ENCODE results near the gene ATP9A. TPM values are rescaled to one million over a fixed set of nuclear protein-coding genes. Genes with fewer than 3 reads are reported as not detected.

ATP9A gene
- total RNA-seq, 1 donor from 2014 or later = 18.2 TPM

- H3K4me3 Mint-ChIP-seq = no peak overlapping the region
- H3K4me1 ChIP-seq = no peaks in the 10 kb centered on the region
- no peak overlapping the region for H3K4me2 ChIP-seq
- TF ChIP-seq, protein P1, sequence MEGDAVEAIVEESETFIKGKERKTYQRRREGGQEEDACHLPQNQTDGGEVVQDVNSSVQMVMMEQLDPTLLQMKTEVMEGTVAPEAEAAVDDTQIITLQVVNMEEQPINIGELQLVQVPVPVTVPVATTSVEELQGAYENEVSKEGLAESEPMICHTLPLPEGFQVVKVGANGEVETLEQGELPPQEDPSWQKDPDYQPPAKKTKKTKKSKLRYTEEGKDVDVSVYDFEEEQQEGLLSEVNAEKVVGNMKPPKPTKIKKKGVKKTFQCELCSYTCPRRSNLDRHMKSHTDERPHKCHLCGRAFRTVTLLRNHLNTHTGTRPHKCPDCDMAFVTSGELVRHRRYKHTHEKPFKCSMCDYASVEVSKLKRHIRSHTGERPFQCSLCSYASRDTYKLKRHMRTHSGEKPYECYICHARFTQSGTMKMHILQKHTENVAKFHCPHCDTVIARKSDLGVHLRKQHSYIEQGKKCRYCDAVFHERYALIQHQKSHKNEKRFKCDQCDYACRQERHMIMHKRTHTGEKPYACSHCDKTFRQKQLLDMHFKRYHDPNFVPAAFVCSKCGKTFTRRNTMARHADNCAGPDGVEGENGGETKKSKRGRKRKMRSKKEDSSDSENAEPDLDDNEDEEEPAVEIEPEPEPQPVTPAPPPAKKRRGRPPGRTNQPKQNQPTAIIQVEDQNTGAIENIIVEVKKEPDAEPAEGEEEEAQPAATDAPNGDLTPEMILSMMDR (IDR thresholded peaks at IDR 0.05) = no peak
- TF ChIP-seq EZH2phosphoT487 (IDR thresholded peaks at IDR 0.05) (no peak), EZH2 (IDR thresholded peaks at IDR 0.05) (no peak)
- H3K27me3 ChIP-seq = no peaks in the 10 kb centered on the region
- no peaks in the 10 kb centered on the region for H4K20me1 ChIP-seq (ENCODE audit: low read depth)
- H3K27ac ChIP-seq = no peak overlapping the region
- no peak overlapping the region for H3K4me3 ChIP-seq
- no peaks in the 10 kb centered on the region for H3K36me3 ChIP-seq
- no peaks in the 10 kb centered on the region for H3K9me3 ChIP-seq (ENCODE audit: low read depth)
- no peaks in the 10 kb centered on the region for H3K36me3 Mint-ChIP-seq
- no peak overlapping the region for H2AFZ ChIP-seq (replicated peaks)
- no peak overlapping the region for H3K27ac Mint-ChIP-seq
- H3K79me2 ChIP-seq (ENCODE audit: low read depth) = no peaks in the 10 kb centered on the region
- no peak for DNase-seq (ENCODE audit: low spot score)
- H3K9ac ChIP-seq = no peak overlapping the region
- H3F3A ChIP-seq (ENCODE audit: low read depth) = no peaks in the 10 kb centered on the region
- H3K9me3 Mint-ChIP-seq = no peaks in the 10 kb centered on the region
- H3K27me3 Mint-ChIP-seq (ENCODE audit: insufficient read depth, low read depth) = no peaks in the 10 kb centered on the region
- H3K4me1 Mint-ChIP-seq = no peaks in the 10 kb centered on the region
Observed at GRCh38 chr20:51634877-51635276, 133.3 kb downstream of the ATP9A start.

GRCh38 chr20:51634257-51634656 is 133.9 kb downstream of the ATP9A start:
- Histone ChIP-seq H3K27ac (no peak overlapping the region), H3K79me2 (ENCODE audit: low read depth) (no peaks in the 10 kb centered on the region), H3K9me3 (ENCODE audit: low read depth) (no peaks in the 10 kb centered on the region), H3K27me3 (no peaks in the 10 kb centered on the region), H4K20me1 (ENCODE audit: low read depth) (no peaks in the 10 kb centered on the region), H3K4me3 (no peak overlapping the region), H3K9ac (no peak overlapping the region), H3F3A (ENCODE audit: low read depth) (no peaks in the 10 kb centered on the region), H3K36me3 (no peaks in the 10 kb centered on the region), H3K4me1 (no peaks in the 10 kb centered on the region), H2AFZ (replicated peaks) (no peak overlapping the region), H3K4me2 (no peak overlapping the region)
- H3K9me3 Mint-ChIP-seq = no peaks in the 10 kb centered on the region
- TF ChIP-seq EZH2phosphoT487 (IDR thresholded peaks at IDR 0.05) = no peak
- TF ChIP-seq, protein P1 (IDR thresholded peaks at IDR 0.05) = no peak
- no peak for TF ChIP-seq EZH2 (IDR thresholded peaks at IDR 0.05)
- no peak overlapping the region for H3K4me3 Mint-ChIP-seq
- H3K27ac Mint-ChIP-seq = no peak overlapping the region
- no peaks in the 10 kb centered on the region for H3K4me1 Mint-ChIP-seq
- DNase-seq (ENCODE audit: low spot score) = no peak
- H3K36me3 Mint-ChIP-seq = no peaks in the 10 kb centered on the region
- H3K27me3 Mint-ChIP-seq (ENCODE audit: insufficient read depth, low read depth) = no peaks in the 10 kb centered on the region

- Histone ChIP-seq H3F3A (ENCODE audit: low read depth) (no peaks in the 10 kb centered on the region), H3K4me1 (no peaks in the 10 kb centered on the region), H3K79me2 (ENCODE audit: low read depth) (no peaks in the 10 kb centered on the region), H3K36me3 (no peaks in the 10 kb centered on the region), H3K27me3 (no peaks in the 10 kb centered on the region), H3K9ac (no peak overlapping the region), H4K20me1 (ENCODE audit: low read depth) (no peaks in the 10 kb centered on the region), H3K9me3 (ENCODE audit: low read depth) (no peaks in the 10 kb centered on the region), H3K27ac (no peak overlapping the region), H3K4me3 (no peak overlapping the region), H3K4me2 (no peak overlapping the region), H2AFZ (replicated peaks) (no peak overlapping the region)
- no peaks in the 10 kb centered on the region for H3K36me3 Mint-ChIP-seq
- H3K9me3 Mint-ChIP-seq = no peaks in the 10 kb centered on the region
- H3K4me1 Mint-ChIP-seq = peaks cover 5% of the 10 kb centered on the region
- H3K4me3 Mint-ChIP-seq = no peak overlapping the region
- TF ChIP-seq, protein P1 (IDR thresholded peaks at IDR 0.05) = no peak
- no peak for DNase-seq (ENCODE audit: low spot score)
- H3K27me3 Mint-ChIP-seq (ENCODE audit: insufficient read depth, low read depth) = no peaks in the 10 kb centered on the region
- H3K27ac Mint-ChIP-seq = no peak overlapping the region
Observed at GRCh38 chr20:51633430-51633829, 134.8 kb downstream of the ATP9A start.

- no peak overlapping the region for H3K4me2 ChIP-seq
- DNase-seq (ENCODE audit: low spot score) = no peak
- peaks cover 3% of the 10 kb centered on the region for H3K36me3 Mint-ChIP-seq
- H3K36me3 ChIP-seq = no peaks in the 10 kb centered on the region
- no peaks in the 10 kb centered on the region for H3K4me1 ChIP-seq
- no peak overlapping the region for H3K27ac ChIP-seq
- H3K27ac Mint-ChIP-seq = no peak overlapping the region
- no peak overlapping the region for H3K4me3 ChIP-seq
- no peaks in the 10 kb centered on the region for H3K27me3 ChIP-seq
- peaks cover 5% of the 10 kb centered on the region for H3K4me1 Mint-ChIP-seq
- no peaks in the 10 kb centered on the region for H3K9me3 ChIP-seq (ENCODE audit: low read depth)
- H3K4me3 Mint-ChIP-seq = no peak overlapping the region
- H3K9ac ChIP-seq = no peak overlapping the region
- H3K79me2 ChIP-seq (ENCODE audit: low read depth) = no peaks in the 10 kb centered on the region
- TF ChIP-seq EZH2phosphoT487 (IDR thresholded peaks at IDR 0.05) (no peak), EZH2 (IDR thresholded peaks at IDR 0.05) (no peak)
- TF ChIP-seq, protein P1 (IDR thresholded peaks at IDR 0.05) = no peak
- no peak overlapping the region for H2AFZ ChIP-seq (replicated peaks)
- no peaks in the 10 kb centered on the region for H3K27me3 Mint-ChIP-seq (ENCODE audit: insufficient read depth, low read depth)
- no peaks in the 10 kb centered on the region for H4K20me1 ChIP-seq (ENCODE audit: low read depth)
- H3K9me3 Mint-ChIP-seq = no peaks in the 10 kb centered on the region
- no peaks in the 10 kb centered on the region for H3F3A ChIP-seq (ENCODE audit: low read depth)
Observed at GRCh38 chr20:51631953-51632352, 136.2 kb downstream of the ATP9A start.

All from neural progenitor cell (in vitro differentiated cells).